SKM-1 treated with dmso at 0.1 percent for 144 hours (cell line): ENCODE data around the gene RGS9BP.
"Not testable (repeated sequence)": the region's sequence is repeated elsewhere in the genome, so short reads cannot be mapped to it uniquely, and the experiment has no call there.

ENCODE experiments used
- DNase-seq: peaks from one replicate; lab custom pipeline; 2025; ENCODE audit not compliant: unreplicated experiment; lab: John Stamatoyannopoulos, UW

Gene RGS9BP

DNA sequence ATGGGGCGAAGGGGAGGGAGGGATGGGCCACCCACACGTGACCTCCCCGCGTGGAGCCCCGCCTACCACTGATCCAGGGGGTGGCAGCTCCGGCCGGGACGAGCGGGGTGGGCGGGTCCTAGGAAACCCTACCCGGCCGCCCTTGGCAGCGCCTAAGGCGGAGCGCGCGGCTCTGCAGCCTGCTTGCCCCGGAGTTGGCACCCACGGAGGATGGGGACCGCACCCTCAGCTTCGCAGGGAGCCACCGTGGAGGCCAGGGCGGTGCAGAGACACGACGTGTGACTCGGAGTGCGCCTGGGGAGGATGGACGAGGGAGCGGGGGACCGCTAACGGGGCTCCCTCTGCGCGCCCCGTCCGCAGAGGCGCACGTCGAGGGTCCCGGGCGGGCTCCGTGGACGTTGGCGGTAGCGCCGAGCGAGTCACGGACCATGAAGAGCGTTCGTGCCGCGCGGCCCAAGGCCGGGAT, at the start of gene RGS9BP:
RGS9BP (plus strand) TSS at position 129 of the 466 bp plus-strand sequence. CDS start 416 bp downstream, outside the sequence.
- peak; percentile 67 for DNase-seq

DNA sequence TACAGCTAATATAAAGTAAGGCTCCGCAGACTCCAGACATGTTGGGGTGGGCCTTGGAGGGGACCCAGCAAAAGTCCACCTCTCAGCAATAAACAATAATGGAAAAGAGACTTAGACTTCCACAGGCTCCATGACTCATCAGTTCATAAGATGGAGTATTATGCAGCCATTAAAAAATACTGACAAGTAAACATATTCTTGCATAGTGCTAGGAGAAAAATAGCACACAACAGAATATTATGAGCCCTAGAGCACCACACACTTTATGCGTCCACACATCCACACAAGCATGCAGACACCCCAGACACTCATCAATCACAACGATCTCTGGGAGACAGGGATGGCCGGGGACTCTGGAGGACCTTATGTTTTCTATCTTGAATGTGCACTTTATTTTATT, 48.7 kb upstream of the RGS9BP start:
- DNase-seq = no peak

DNA sequence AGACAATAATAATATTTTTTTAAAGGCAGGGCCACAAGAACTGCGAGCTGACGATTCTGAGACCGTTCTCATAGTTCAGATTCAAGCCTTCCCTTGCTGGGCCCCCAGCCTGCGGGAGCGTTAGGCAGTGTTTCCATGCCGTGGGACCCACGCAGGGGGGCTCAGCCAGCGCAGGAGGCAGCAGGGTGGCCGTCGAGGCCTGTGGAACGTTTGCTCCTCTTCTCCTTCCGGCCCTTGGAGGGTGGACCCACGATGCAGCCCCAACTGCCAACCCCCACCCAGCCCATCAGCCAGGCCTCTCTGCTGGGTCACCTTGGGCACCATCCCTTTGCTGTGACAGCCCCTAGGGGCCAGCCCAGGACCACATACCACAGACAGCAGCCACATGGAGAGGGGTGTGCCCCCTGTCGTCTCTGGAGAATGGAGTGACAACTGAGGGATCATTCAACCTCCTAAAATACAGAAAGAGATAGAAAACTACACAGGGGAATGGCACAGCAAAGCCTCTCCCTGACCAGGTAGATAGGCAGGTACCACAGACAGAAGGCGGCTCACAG, 47.9 kb upstream of the RGS9BP start:
- DNase-seq = no peak

DNA sequence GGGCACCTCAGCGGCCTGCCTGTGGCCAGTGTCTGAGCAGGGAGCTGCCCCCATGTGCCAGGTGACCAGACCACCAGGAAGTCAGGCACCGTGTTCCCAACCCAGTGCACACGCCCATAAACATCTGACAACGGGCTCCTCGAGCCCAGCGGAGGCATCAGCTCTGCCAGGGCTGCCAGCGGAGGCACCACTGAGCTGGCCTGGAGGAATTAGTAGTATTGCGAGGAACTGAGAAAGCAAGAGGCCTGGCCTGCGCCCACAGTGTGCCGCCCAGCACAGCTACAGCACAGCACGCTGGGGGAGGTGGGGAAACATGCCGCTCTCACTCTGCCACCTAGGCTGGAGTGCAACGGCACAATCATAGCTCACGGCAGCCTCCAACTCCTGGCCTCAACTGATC, 45.3 kb upstream of the RGS9BP start:
- no peak for DNase-seq

- no peak for DNase-seq
Observed at GRCh38 chr19:32631381-32631780, 44.3 kb upstream of the RGS9BP start.

GRCh38 chr19:32637480-32637879, 38.2 kb upstream of the RGS9BP start:
- no peak for DNase-seq

DNA sequence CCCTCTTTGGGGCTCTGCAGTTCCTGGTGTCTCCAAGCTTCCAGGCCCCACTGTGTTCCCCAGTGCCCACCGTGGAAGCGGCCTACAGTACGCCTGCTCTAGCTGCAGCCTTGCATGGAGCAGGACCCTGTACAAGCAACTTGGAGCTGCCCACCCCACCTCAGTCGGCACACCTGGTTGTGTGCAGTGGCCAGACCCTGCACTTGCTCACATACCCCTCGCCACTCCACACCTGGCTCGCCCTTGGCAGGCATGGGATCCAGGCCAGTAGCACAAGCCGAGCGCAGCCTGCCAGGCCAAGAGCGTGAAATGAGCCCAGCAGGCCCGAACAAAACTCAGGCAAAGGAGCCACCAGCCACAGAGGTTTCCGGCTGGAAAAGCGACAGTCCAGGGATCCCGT, 37.0 kb upstream of the RGS9BP start:
- DNase-seq = no peak

GRCh38 chr19:32642771-32643170, 32.9 kb upstream of the RGS9BP start:
- DNase-seq = no peak

- no peak for DNase-seq
Observed at GRCh38 chr19:32646556-32646955, 29.1 kb upstream of the RGS9BP start.

- no peak for DNase-seq
Observed at GRCh38 chr19:32647361-32647760, 28.3 kb upstream of the RGS9BP start.

DNA sequence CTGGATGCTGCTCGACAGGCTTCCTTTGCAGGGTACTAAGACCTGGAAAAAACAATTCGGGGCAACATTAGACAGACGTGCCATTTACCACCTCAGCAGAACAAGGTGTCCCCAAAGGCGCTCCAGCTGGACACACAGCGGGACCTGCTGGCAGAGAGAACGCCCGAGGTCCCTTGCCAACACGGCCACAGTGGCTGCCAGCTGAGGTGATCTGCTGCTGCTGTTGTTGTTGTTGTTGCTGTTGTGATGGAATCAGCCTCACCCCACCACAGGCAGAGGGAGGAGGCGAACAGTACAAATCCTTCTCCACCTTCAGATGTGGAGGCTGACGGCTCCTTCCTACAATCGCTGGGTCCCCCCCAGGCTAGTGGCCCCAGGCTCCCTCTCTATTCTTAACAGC, 25.9 kb upstream of the RGS9BP start:
- DNase-seq = no peak

- no peak for DNase-seq
Observed at GRCh38 chr19:32650671-32651070, 25.0 kb upstream of the RGS9BP start.

GRCh38 chr19:32651729-32652140, 23.9 kb upstream of the RGS9BP start:
- DNase-seq = no peak

DNA sequence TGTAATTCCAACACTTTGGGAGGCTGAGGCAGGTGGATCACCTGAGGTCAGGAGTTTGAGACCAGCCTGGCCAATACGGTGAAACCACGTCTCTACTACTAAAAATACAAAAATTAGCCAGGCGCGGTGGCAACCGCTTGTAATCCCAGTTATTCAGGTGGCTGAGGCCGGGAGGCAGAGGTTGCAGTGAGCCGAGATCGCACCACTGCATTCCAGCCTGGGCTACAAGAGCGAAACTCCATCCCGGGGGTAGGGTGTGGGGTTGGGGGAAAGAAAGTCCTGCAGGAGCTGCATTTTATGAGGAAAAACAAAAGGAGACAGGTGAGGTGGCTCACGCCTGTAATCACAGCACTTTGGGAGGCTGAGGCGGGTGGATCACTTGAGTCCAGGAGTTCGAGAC, 23.3 kb upstream of the RGS9BP start:
- DNase-seq = not testable (repeated sequence)

DNA sequence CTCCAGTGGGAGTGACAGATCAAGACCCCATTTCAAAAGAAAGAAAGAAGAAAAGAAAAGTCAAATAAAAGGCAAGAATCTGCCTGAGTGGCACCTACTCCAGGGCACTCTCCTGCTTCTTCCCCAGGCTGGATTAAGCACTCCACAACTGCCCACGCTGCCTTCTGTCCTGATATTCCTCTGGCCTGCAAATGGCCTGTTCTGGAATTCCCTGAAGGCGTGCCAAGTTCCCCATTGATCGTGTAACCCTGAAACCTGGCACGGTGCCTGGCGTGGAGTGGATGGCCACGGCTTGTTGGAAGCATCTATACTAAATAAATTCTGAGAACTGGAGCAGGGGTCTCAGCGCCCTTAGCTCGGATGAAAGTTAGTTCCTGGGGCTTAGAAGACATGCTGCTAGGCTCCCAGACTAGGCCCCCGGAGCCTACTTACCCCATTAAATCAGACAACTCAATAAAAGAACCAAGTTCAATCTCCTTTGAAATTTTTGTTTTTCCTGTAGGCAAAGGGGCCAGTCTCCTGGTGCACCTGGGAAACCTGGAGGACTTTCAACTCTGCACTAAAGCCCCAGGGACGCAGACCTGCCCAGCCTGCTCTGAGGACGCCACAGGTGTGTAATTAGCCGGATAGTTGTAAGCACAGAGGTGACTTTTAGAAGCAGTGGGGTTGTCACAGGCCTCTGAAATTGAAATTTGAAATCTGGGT, 22.6 kb upstream of the RGS9BP start:
- DNase-seq = no peak

DNA sequence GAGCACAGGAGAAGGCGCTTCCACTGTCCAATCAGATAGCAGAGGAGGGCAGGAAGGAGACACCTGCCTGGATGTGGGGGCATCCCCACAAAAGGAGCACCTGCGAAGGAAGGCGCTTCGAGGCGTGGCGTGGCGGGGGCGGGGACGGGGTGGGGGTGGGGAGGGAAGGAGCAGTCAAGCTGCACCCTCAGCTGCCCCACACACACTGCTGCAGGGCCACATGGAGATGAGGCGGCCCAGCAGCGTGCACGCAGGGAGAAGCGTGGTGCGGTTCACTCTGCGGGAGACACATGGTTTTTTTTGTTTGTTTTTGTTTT, 22.1 kb upstream of the RGS9BP start:
- no peak for DNase-seq

GRCh38 chr19:32656379-32656778, 19.3 kb upstream of the RGS9BP start:
- not testable (repeated sequence) for DNase-seq

GRCh38 chr19:32658075-32658474, 17.6 kb upstream of the RGS9BP start:
- no peak for DNase-seq

- no peak for DNase-seq
Observed at GRCh38 chr19:32658527-32658926, 17.1 kb upstream of the RGS9BP start.

GRCh38 chr19:32661318-32661717, 14.3 kb upstream of the RGS9BP start:
- no peak for DNase-seq

DNA sequence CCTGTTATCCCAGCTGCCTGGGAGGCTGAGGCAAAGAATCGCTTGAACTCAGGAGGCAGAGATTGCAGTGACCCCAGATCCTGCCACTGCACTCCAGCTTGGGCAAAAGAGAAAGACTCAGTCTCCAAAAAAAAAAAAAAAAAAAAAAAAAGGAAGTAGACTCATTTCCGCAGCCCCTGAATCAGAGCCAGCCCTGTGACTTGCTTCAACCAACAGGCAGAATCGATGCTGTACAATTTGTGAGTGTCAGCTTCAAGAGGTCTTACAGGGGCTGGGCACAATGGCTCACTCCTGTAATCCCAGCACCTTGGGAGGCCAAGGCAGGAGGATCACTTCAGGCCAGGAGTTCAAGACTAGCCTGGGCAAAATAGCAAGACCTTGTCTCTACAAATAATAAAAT, 13.5 kb upstream of the RGS9BP start:
- DNase-seq = peak; percentile 28

- DNase-seq = no peak
Observed at GRCh38 chr19:32666084-32666483, 9.6 kb upstream of the RGS9BP start.

GRCh38 chr19:32669310-32669709, 6.3 kb upstream of the RGS9BP start:
- DNase-seq = no peak
